T-cell (primary cell): ENCODE measurements around the gene RNF121. TPM values are rescaled to one million over a fixed set of nuclear protein-coding genes. Genes with fewer than 3 reads are reported as not detected.
"Not testable (repeated sequence)": the region's sequence is repeated elsewhere in the genome, so short reads cannot be mapped to it uniquely, and the experiment has no call there.

ENCODE experiments used
- ATAC-seq, 4 experiments: fragments of 200-7000 bp in 3 of 4; fragments of 150-1000 bp in 1 of 4; cut with Tn5 transposase; replicated peaks in 1 of 4; 1 replicate in 3 of 4; 2 replicates in 1 of 4; pipeline ENCODE4 v1.10.0; 2021; ENCODE audit warnings: moderate library complexity in 3 of 4, mild to moderate bottlenecking in 2 of 4, moderate number of reproducible peaks in 1 of 4
- CTCF ChIA-PET, 2 donors: fragments of 300-600 bp; sonication (Branson Sonifier 250); formaldehyde crosslinking; loops; one replicate each; lab custom pipeline; 2022; ENCODE audit warnings: antibody characterized with exemption in 2 of 2; lab: Charles Lee
- POLR2A ChIA-PET, 2 donors: fragments of 300-600 bp; sonication (Branson Sonifier 250); formaldehyde crosslinking; loops; one replicate each; lab custom pipeline; 2022; ENCODE audit warnings: antibody characterized with exemption in 2 of 2; lab: Charles Lee
- DNase-seq, 35 experiments: peaks; one replicate each; pipeline versions ENCODE4 v3.0.0 to v3.0.0-alpha.2; 2013 to 2023
- H3K27ac ChIP-seq: one replicate; pipeline ENCODE4 v1.5.1; 2013; ENCODE audit warnings: low read length
- H3K27me3 ChIP-seq, 2 experiments: replicated peaks in 1 of 2; 1 replicate in 1 of 2; 2 replicates in 1 of 2; pipeline versions ENCODE4 v1.6.1 to v1.7.0; 2013; ENCODE audit warnings: low read length in 1 of 2, mixed read lengths in 1 of 2; ENCODE audit not compliant: control insufficient read depth in 2 of 2, insufficient read depth in 2 of 2; ENCODE audit errors: extremely low read depth in 1 of 2
- H3K36me3 ChIP-seq, 2 donors: 1 replicate in 1 of 2; 2 replicates in 1 of 2; pipeline versions ENCODE4 v1.6.1 to v1.7.0; 2013; ENCODE audit warnings: low read length in 1 of 2; ENCODE audit not compliant: control insufficient read depth in 2 of 2, insufficient read depth in 1 of 2; ENCODE audit errors: extremely low read depth in 1 of 2
- H3K4me1 ChIP-seq, 2 experiments: 1 replicate in 1 of 2; 2 replicates in 1 of 2; pipeline versions ENCODE4 v1.6.1 to v1.7.0; 2013; ENCODE audit warnings: low read length in 2 of 2, mixed read lengths in 1 of 2; ENCODE audit not compliant: insufficient read depth in 2 of 2, control insufficient read depth in 1 of 2; ENCODE audit errors: extremely low read depth in 1 of 2
- H3K4me3 ChIP-seq, 2 donors: 1 replicate in 1 of 2; 2 replicates in 1 of 2; pipeline versions ENCODE4 v1.5.1 to v1.7.0; 2013; ENCODE audit warnings: mild to moderate bottlenecking in 2 of 2, low read length in 1 of 2, moderate library complexity in 1 of 2; ENCODE audit not compliant: control insufficient read depth in 1 of 2; ENCODE audit errors: extremely low read depth in 1 of 2
- H3K9me3 ChIP-seq: 2 replicates; pipeline ENCODE4 v1.7.0; 2013
- H3K27ac Mint-ChIP-seq, 2 donors: one replicate each; pipeline ENCODE4 v1.8.0; 2020 to 2021; ENCODE audit warnings: mild to moderate bottlenecking in 2 of 2, mixed read lengths in 2 of 2
- H3K27me3 Mint-ChIP-seq, 2 donors: one replicate each; pipeline ENCODE4 v1.8.0; 2021 to 2022; ENCODE audit warnings: mixed read lengths in 2 of 2
- H3K36me3 Mint-ChIP-seq: one replicate; pipeline ENCODE4 v1.8.0; 2021; ENCODE audit warnings: mixed read lengths
- H3K4me1 Mint-ChIP-seq, 3 donors: one replicate each; pipeline ENCODE4 v1.8.0; 2020 to 2022; ENCODE audit warnings: mixed read lengths in 3 of 3, mild to moderate bottlenecking in 1 of 3
- H3K4me3 Mint-ChIP-seq, 3 donors: one replicate each; pipeline ENCODE4 v1.8.0; 2020 to 2022; ENCODE audit warnings: mild to moderate bottlenecking in 3 of 3, mixed read lengths in 3 of 3, moderate library complexity in 3 of 3
- H3K9me3 Mint-ChIP-seq, 3 donors: one replicate each; pipeline ENCODE4 v1.8.0; 2020 to 2022; ENCODE audit warnings: mixed read lengths in 3 of 3
- WGBS: methylation state at CpG from one replicate; pipeline ENCODE4 v1.1.5; 2013; ENCODE audit warnings: missing lambda C conversion rate; ENCODE audit not compliant: insufficient coverage; 5-methylcytosine and 5-hydroxymethylcytosine counted together
- total RNA-seq, 35 experiments: library from RNA in 6 of 35; stranded (reverse) in 6 of 35; fragments of 120-200 nt in 1 of 35; gene quantifications; one replicate each; pipeline versions ENCODE4 v1.2.1 to v1.2.4 and lab custom pipeline; 2013 to 2026

Gene RNF121
- total RNA-seq, 5 donors from 2014 or later (not counting 1 experiment from before 2014, with no cell fraction given): 23.9 to 29.1 (median 24.8) TPM

DNA sequence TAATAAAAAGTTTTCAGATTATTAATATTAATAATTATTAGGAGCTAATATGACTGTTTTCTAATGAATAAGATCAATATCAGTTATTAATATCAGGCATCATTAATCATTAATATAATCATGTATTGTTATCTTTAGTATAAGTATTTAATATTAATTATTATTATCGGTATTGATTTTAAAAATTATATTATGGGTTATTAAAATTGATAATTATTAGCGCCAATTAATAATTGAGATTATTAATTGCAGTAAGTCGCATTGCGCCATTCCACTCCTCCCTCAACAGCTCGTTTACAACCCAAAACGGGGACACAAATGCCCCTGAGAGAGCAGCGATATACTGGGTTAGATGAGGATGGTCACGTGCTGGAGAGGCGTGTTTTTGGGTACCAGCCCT, 20.6 kb upstream of the RNF121 start:
- no peaks in the 10 kb centered on the region for H3K4me1 ChIP-seq
- peaks cover 6 to 11% of the 10 kb centered on the region in 2 donors for H3K36me3 ChIP-seq
- WGBS: 100% methylated on average over 1 of the region's 9 CpGs
- no peaks in the 10 kb centered on the region for H3K9me3 Mint-ChIP-seq
- H3K4me1 Mint-ChIP-seq: no peaks in the 10 kb centered on the region
- peaks cover 52% of the 10 kb centered on the region for H3K36me3 Mint-ChIP-seq
- DNase-seq (no peak), ATAC-seq (no peak)
- H3K4me3 Mint-ChIP-seq: no peak overlapping the region
- H3K27ac Mint-ChIP-seq: no peak overlapping the region
- H3K27me3 ChIP-seq: no peaks in the 10 kb centered on the region
- CTCF ChIA-PET: no interaction called here
- POLR2A ChIA-PET: no interaction called here
- H3K27me3 Mint-ChIP-seq: no peaks in the 10 kb centered on the region
- H3K9me3 ChIP-seq: no peaks in the 10 kb centered on the region
- no peak overlapping the region for H3K27ac ChIP-seq
- H3K4me3 ChIP-seq: no peak overlapping the region

DNA sequence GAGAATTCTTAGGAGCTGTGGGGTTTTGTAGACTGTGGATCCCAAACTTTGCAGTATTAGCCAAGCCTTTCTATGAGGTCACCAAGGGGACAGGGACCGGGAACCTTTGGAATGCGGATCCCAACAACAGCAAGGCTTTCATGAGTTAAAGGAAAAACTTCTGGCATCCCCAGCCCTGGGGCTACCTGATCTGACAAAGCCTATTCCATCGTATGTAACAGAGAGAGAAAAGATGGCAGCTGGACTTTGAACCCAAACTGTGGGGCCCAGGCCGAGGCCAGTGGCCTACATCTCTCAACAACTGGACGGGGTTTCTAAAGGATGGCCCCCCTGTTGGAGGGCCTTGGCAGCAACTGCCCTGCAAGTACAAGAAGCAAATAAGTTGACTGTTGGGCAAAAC, 18.1 kb upstream of the RNF121 start:
- H3K27ac ChIP-seq, H3K9me3 Mint-ChIP-seq, H3K4me3 Mint-ChIP-seq, H3K27me3 ChIP-seq, H3K4me1 Mint-ChIP-seq, ATAC-seq, DNase-seq, H3K27me3 Mint-ChIP-seq, H3K9me3 ChIP-seq, H3K4me1 ChIP-seq, H3K27ac Mint-ChIP-seq, CTCF ChIA-PET, H3K4me3 ChIP-seq, POLR2A ChIA-PET: not testable (repeated sequence)
- peaks cover 9 to 28% of the 10 kb centered on the region in 2 donors for H3K36me3 ChIP-seq
- peaks cover 58% of the 10 kb centered on the region for H3K36me3 Mint-ChIP-seq
- 94% methylated on average over 5 of the region's 5 CpGs for WGBS

DNA sequence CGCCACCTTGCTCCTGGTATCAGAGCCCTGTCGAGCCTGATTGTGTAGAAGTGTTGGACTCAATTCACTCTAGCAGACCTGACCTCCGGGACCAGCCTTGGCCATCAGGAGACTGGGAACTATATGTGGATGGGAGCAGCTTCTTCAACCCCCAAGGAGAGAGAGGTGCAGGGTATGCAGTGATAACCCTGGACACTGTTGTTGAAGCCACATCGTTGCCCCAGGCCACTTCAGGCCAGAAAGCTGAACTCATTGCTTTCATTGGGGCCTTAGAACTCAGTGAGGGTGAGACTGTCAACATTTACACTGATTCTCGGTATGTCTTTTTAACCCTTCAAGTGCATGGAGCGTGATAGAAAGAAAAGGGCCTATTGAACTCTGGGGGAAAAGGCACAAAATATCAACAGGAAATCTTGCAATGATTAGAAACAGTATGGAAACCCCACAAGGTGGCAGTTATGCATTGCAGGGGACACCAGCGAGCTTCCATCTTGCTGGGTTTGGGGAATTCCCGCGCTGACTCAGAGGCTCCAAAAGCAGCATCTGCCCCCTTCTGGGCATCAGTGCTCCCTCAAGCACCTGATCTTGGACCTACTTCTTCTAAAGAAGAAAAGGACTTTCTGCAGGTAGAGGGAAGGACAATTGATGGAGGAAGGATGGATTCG, 17.4 kb upstream of the RNF121 start:
- H3K4me3 ChIP-seq, H3K27ac Mint-ChIP-seq, H3K27me3 ChIP-seq, CTCF ChIA-PET, H3K27me3 Mint-ChIP-seq, ATAC-seq, POLR2A ChIA-PET, H3K9me3 ChIP-seq, H3K27ac ChIP-seq, H3K4me1 Mint-ChIP-seq, H3K4me1 ChIP-seq, H3K4me3 Mint-ChIP-seq, H3K9me3 Mint-ChIP-seq: not testable (repeated sequence)
- peaks cover 60% of the 10 kb centered on the region for H3K36me3 Mint-ChIP-seq
- H3K36me3 ChIP-seq: peaks cover 9 to 33% of the 10 kb centered on the region in 2 donors
- DNase-seq: peak in 3 of 35 experiments; percentile 4 to 14 (median 13)
- WGBS: 71% methylated on average over 4 of the region's 10 CpGs

DNA sequence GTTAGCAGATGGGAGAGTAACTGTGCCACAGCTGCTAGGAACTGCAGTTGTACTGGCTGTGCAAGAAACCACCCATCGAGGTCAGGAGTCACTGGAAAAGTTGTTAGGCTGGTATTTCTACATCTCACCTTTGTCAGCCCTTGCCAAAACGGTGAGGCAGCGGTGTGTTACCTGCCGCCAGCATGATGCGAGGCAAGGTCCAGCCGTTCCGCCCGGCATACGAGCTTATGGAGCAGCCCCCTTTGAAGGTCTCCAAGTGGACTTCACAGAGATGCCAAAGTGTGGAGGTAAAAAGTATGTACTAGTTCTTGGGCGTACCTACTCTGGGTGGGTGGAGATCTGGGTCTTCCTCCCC, 16.9 kb upstream of the RNF121 start:
- H3K4me3 ChIP-seq, POLR2A ChIA-PET, H3K27ac Mint-ChIP-seq, DNase-seq, H3K27ac ChIP-seq, H3K4me1 Mint-ChIP-seq, H3K4me1 ChIP-seq, CTCF ChIA-PET, H3K9me3 ChIP-seq, H3K9me3 Mint-ChIP-seq, H3K27me3 Mint-ChIP-seq, ATAC-seq, H3K27me3 ChIP-seq, H3K4me3 Mint-ChIP-seq: not testable (repeated sequence)
- peaks cover 57% of the 10 kb centered on the region for H3K36me3 Mint-ChIP-seq
- peaks cover 9 to 35% of the 10 kb centered on the region in 2 donors for H3K36me3 ChIP-seq
- 97% methylated on average over 5 of the region's 10 CpGs for WGBS

DNA sequence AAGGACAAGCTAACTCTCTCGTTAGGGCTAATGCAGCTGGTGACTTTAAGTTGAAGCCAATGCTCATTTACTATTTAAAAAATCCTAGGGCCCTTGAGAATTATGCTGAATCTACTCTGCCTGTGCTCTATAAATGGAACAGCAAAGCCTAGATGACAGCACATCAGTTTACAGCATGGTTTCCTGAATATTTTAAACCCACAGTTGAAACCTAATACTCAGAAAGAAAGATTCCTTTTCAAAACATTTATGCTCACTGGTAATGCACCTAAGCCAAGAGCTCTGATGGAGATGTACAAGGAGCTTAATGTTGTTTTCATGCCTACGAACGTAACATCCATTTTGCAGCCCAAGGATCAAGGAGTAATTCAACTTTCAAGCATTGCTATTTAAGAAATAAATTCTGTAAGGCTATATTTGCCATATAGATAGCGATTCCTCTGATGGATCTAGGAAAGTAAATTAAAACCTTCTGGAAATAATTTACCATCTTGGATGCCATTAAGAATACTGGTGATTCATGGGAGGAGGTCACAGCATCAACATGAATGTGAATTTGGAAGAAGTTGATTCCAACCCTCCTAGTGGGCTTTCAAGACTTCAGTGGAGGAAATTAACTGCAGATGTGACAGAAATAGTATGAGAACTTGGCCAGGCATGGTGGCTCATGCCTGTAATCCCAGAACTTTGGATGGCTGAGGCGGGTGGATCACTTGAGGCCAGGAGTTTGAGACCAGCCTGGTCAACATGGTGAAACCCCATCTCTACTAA, 14.9 kb upstream of the RNF121 start:
- Histone ChIP-seq H3K27ac (no peak overlapping the region), H3K36me3 (peaks cover 12 to 43% of the 10 kb centered on the region in 2 donors), H3K27me3 (no peaks in the 10 kb centered on the region), H3K9me3 (no peaks in the 10 kb centered on the region), H3K4me3 (no peak overlapping the region), H3K4me1 (no peaks in the 10 kb centered on the region)
- ATAC-seq (no peak), DNase-seq (no peak)
- CTCF ChIA-PET: no interaction called here
- Mint-ChIP-seq H3K9me3 (no peaks in the 10 kb centered on the region), H3K27me3 (no peaks in the 10 kb centered on the region), H3K36me3 (peaks cover 59% of the 10 kb centered on the region), H3K4me3 (no peak overlapping the region), H3K27ac (no peak overlapping the region), H3K4me1 (no peaks in the 10 kb centered on the region)
- POLR2A ChIA-PET: no interaction called here
- 80% methylated on average over 1 of the region's 5 CpGs for WGBS

DNA sequence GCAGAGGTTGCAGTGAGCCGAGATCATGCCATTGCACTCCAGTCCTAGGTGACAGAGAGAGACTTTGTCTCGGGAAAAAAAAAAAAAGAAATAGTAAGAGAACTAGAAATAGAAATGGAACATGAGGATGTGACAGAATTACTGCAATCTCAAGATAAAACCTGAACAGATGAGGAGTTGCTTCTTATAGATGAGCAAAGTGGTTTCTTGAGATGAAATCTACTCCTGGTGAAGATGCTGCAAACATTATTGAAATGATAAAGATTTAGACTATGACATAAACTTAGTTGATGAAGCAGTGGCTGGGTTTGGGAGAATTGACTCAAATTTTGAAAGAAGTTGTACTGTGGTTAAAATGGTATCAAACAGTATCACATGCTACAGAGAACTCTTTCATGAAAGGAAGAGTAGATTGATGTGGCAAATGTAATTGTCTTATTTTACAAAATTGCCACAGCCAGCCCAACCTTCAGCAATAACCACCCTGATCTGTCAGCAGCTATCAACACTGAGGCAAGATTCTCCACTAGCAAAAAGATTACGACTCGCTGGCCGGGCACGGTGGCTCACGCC, 14.1 kb upstream of the RNF121 start:
- H3K9me3 ChIP-seq: no peaks in the 10 kb centered on the region
- Mint-ChIP-seq H3K36me3 (peaks cover 60% of the 10 kb centered on the region), H3K4me3 (no peak overlapping the region), H3K9me3 (no peaks in the 10 kb centered on the region), H3K27ac (no peak overlapping the region), H3K4me1 (no peaks in the 10 kb centered on the region), H3K27me3 (no peaks in the 10 kb centered on the region)
- no peak overlapping the region for H3K27ac ChIP-seq
- ChIA-PET CTCF (no interaction called here), POLR2A (no interaction called here)
- DNase-seq (no peak), ATAC-seq (no peak)
- peaks cover 12 to 43% of the 10 kb centered on the region in 2 donors for H3K36me3 ChIP-seq
- WGBS: 80% methylated on average over 7 of the region's 7 CpGs
- no peaks in the 10 kb centered on the region for H3K27me3 ChIP-seq
- H3K4me3 ChIP-seq: no peak overlapping the region
- H3K4me1 ChIP-seq: no peaks in the 10 kb centered on the region
